Measurements from ENCODE around the gene ARMC12. TPM values are rescaled to one million over a fixed set of nuclear protein-coding genes. Genes with fewer than 3 reads are reported as not detected.

ARMC12 gene
- polyA plus RNA-seq, 2 of the 4 experiments (the other 2 are of a cell fraction) = 0.44 to 0.88 TPM

- FAIRE-seq = no peak
- Histone ChIP-seq H3K4me2 (peak overlapping the region; percentile 93; the same call in 1 of the 3 replicates), H3K9me3 (no peaks in the 10 kb centered on the region), H3K27ac (peak overlapping the region; percentile 98 to 99; a peak in 5 of 6 replicates), H3K4me1 (peaks cover 68% of the 10 kb centered on the region), H3K4me3 (no peak overlapping the region)
- CTCF ChIA-PET = interaction anchor here (4.2 kb wide), 1 partner anchor 146 kb away, joined by 18 read pairs; no protein-coding TSS in a partner anchor
- no peak for ATAC-seq
- POLR2A ChIA-PET = no interaction called here
- TF ChIP-seq MYC (IDR thresholded peaks at IDR 0.05; ENCODE audit: borderline replicate concordance, low read length) = no peak
- TF ChIP-seq HES2 (IDR thresholded peaks at IDR 0.05) = no peak
- no peak for TF ChIP-seq PBX3 (IDR thresholded peaks at IDR 0.05)
- no peak for TF ChIP-seq EP300 (IDR thresholded peaks at IDR 0.05)
- TF ChIP-seq ESRRA (IDR thresholded peaks at IDR 0.05; ENCODE audit: borderline replicate concordance, low read length) = no peak
- TF ChIP-seq ELK1 (IDR thresholded peaks at IDR 0.05; ENCODE audit: low read depth, low read length) = no peak
- no peak for DNase-seq (ENCODE audit: low read depth in 1 of 2, low spot score in 1 of 2)
- 62% methylated on average over 2 of the region's 2 CpGs for WGBS (ENCODE audit: missing lambda C conversion rate)
Observed at GRCh38 chr6:35729722-35730121, 7.1 kb upstream of the ARMC12 start.

GRCh38 chr6:35730745-35731413, 6.0 kb upstream of the ARMC12 start:
- ChIA-PET CTCF (interaction anchor here (4.2 kb wide), 1 partner anchor 147 kb away, joined by 18 read pairs; no protein-coding TSS in a partner anchor), POLR2A (no interaction called here)
- peak in 1 of 2 experiments; percentile 23 for DNase-seq (ENCODE audit: low read depth in 1 of 2, low spot score in 1 of 2)
- WGBS (ENCODE audit: missing lambda C conversion rate) = under 1% methylated on average over 12 of the region's 15 CpGs
- peak overlapping the region; percentile 98 to 99 for H3K27ac ChIP-seq
- FAIRE-seq = no peak
- no peaks in the 10 kb centered on the region for H3K9me3 ChIP-seq
- TF ChIP-seq TP53 (CRISPR knock-in tag; IDR thresholded peaks at IDR 0.05) (no peak), KDM1A (IDR thresholded peaks at IDR 0.05; ENCODE audit: low read depth) (peak; percentile 57; the same call in 1 of the 2 replicates), MYC (IDR thresholded peaks at IDR 0.05; ENCODE audit: borderline replicate concordance, low read length) (no peak), TFCP2L1 (CRISPR knock-in tag; IDR thresholded peaks at IDR 0.05) (no peak), CHD2 (IDR thresholded peaks at IDR 0.05; ENCODE audit: low read length, partially characterized antibody) (no peak), CBX8 (IDR thresholded peaks at IDR 0.05) (no peak), HDAC2 (IDR thresholded peaks at IDR 0.05) (no peak), ZFP36 (IDR thresholded peaks at IDR 0.05; ENCODE audit: borderline replicate concordance, partially characterized antibody) (peak; percentile 36), EP300 (IDR thresholded peaks at IDR 0.05) (no peak), RFX5 (IDR thresholded peaks at IDR 0.05) (no peak), HOXB5 (CRISPR knock-in tag; IDR thresholded peaks at IDR 0.05) (no peak)
- peak; percentile 1 to 22; a peak in 4 of 6 replicates for ATAC-seq
- peak overlapping the region; percentile 75 for H3K4me3 ChIP-seq
- H3K4me2 ChIP-seq = peak overlapping the region; percentile 81
- peaks cover 56% of the 10 kb centered on the region for H3K4me1 ChIP-seq

GRCh38 chr6:35731414-35731735, 5.5 kb upstream of the ARMC12 start:
- DNase-seq (ENCODE audit: low read depth in 1 of 2, low spot score in 1 of 2) = peak; percentile 81 to 83
- WGBS (ENCODE audit: missing lambda C conversion rate) = no CpG with 5 or more reads among the region's 23 CpGs
- TF ChIP-seq POLR2A (IDR thresholded peaks at IDR 0.05; ENCODE audit: low read length) (0 out of 2 replicates have a peak, but pooled peaks have one; percentile 17), CBX2 (IDR thresholded peaks at IDR 0.05; ENCODE audit: borderline replicate concordance, low read depth) (no peak)
- H3K4me1 ChIP-seq = peaks cover 51% of the 10 kb centered on the region
- peak overlapping the region; percentile 98 to 99 for H3K27ac ChIP-seq
- no peak for FAIRE-seq
- ATAC-seq = peak; percentile 62 to 70
- H3K4me2 ChIP-seq = peak overlapping the region; percentile 81
- ChIA-PET CTCF (interaction anchor here (1.1 kb wide), 1 partner anchor 147 kb away, joined by 6 read pairs; no protein-coding TSS in a partner anchor), POLR2A (no interaction called here)
- no peaks in the 10 kb centered on the region for H3K9me3 ChIP-seq
- peak overlapping the region; percentile 75 for H3K4me3 ChIP-seq

All from A549 (cell line).